GM18508 (cell line): Measurements from ENCODE around the gene ERFL.
"Not testable (repeated sequence)": the region's sequence is repeated elsewhere in the genome, so short reads cannot be mapped to it uniquely, and the experiment has no call there.

ENCODE experiments used
- ATAC-seq: cut with Tn5 transposase; IDR thresholded peaks from one replicate; pipeline ENCODE4 v1.9.1; 2021; ENCODE audit warnings: moderate number of reproducible peaks; ENCODE audit not compliant: insufficient read depth, unreplicated experiment

ERFL gene

DNA sequence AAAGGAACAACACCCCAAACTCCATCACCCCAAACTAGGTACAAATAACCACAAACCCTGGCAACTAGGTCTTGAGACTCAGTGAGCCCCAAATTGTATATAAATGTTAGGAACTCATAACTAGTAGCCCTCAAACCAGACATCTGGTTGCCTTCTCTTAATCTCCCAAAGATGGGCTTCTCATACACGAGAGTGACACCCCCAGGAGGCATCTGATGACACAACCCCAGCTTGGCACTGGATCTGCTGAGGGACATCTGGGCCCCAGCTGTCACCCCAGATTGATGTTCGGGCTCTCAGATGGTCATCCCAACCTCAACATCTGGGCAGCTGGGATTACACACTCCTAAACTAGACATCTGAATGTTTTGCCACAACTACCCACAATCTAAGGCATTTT lies 16.1 kb upstream of the ERFL start:
- no peak for ATAC-seq

DNA sequence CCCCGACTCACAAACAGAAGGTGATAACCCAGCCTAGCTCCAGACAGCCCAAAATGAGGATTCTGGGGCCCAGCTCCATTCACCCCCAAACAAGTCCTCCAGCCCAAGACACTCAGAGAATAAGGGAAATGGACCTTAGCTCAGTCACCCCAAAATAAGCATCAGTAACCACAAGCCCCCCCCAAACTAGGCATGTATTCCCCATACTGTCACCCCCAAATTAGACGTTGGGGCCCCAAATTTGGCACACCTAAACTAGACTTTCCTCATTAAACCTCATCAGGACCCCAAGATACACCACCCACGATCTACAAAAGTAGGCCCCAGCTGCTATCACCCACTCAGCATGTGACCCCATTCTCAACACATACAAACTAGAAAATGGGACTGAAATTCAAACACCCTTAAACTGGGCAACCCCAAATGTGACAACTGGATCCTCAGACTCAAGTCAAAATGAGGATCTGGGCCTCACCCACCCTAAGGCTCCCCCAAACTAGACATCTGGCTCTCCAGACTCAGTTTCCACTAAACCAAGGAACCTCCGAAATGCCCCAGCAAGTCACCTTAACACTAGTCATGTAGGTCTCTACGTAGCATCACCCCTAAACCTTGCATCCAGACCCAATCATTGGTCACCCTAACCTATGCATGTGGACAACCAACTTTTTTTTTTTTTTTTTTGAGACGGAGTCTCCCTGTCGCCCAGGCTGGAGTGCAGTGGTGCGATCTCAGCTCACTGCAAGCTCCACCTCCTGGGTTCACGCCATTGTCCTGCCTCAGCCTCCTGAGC lies 13.4 kb upstream of the ERFL start:
- no peak for ATAC-seq

DNA sequence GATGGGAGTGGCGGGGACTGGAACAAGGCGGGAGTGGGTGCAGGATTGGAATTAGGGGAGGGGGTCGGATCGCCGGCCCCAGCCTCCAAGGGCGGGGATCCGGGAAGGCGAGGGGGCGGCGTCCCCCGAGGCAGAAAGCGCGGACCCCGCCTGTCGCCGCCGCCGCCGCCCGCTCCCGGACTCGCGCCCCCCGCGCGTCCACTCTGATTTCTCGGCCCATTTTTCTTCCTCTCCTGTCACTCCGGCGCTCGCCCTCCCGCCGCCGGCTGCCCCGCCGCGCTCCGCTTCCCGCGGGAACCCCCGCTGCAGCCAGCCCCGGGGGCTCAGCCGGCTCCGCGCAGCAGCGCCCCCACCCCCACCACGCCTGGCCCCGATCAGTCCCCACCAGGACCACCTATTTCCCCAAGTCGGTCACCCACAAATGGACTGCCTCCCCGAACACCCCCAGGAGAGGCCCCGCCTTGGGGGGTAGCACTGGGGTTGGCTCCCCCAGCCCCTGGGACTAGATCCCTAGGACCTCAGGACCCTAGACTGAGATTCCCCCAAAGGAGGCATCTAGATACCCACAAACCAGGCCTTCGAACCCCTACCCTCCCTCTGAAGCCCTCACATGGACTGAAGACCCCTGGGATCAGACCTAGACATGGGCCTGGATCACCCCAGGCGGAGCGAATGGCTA lies 12.6 kb upstream of the ERFL start:
- ATAC-seq, result no peak

DNA sequence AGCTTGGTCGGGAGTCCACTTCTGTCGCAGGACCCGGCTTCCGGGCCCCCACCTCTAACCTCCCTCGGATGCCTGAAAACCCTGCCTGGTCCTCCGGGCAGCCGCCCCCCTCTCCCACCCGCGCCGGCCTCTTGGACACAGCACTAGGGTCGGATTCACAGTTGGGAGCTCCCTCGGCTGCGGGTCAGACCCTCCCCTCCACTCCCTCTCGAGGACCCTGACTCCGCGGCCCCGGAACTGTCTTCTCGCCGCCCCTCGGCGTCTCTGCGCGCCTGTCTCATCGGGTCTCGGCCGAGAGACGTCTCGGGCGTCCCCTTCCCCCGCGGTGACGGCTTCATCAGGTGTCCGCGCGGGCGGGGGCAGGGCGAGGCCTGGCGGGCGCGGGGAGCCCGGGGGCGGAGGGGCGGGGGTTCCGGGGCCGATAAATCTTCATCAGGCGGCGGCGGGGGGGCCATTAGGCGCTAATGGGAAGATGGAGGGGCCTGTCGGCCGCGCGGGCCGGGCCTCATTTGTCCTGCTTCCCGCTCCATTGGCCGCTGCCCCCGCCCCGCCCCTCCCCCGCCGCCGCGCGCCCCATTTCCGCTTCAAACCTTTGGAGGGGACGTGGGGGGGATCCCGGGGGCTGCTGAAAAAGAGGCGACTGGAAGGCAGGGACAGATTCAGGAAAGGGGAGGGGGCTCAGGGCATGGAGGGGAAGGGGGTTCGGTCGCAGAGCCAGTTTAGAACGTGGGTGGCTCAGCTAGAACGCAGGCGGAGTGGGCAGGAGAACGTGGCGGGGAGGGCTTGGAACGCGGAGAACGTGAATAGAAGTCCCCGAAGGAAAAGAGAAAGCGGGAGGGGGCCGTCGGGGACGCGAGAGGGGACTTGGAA lies 11.8 kb upstream of the ERFL start:
- no peak for ATAC-seq

DNA sequence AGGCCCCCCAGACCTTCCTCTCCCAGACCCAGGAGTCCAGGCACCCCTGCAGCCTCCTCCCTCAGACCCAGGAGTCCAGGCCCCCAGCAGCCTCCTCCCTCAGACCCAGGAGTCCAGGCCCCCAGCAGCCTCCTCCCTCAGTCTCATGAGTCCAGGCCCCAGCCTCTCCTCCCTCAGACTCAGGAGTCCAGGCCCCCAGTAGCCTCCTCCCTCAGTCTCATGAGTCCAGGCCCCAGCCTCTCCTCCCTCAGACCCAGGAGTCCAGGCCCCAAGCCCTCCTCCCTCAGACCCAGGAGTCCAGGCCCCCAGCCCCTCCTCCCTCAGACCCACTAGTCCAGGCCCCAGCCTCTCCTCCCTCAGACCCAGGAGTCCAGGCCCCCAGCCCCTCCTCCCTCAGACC lies 11.0 kb upstream of the ERFL start:
- ATAC-seq, result not testable (repeated sequence)

DNA sequence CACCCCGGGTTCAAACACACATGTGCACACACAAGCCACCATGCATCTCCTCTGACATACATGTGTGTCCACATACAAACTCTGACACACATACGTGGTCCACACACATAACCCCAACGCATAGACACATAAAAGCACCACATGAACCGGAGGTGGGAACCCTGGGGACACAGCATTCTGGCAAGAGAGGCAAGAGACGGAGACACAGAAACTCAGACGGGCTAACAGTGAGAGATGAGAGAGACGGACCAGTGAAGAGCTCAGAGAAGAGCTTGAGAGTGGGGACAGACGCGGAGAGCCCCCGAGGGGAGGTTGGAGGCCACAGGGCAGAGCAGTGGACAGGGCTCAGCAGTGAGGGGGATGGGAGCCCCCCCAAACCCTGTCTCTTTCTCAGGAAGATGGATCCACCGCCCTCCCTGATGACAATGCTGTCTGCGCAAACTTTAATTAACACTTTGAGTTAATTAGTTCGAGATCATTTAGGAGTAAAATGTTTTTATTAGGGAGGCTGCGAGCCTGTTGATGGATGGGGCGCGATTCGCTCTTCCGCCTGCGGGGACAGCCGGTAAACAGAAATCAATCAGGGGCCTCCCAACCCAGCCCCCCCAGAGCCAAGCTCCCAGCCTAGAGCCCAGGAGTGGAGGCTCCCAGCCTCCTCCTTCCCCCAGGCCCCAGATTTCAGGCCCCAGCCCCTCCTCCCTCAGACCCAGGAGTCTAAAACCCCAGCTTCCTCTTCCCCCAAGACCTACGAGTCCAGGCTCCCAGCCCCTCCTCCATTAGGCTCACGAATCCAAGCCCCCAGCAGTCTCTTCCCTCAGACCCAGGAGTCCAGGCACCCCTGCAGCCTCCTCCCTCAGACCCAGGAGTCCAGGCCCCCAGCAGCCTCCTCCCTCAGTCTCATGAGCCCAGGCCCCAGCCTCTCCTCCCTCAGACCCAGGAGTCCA lies 9.5 kb upstream of the ERFL start:
- no peak for ATAC-seq

DNA sequence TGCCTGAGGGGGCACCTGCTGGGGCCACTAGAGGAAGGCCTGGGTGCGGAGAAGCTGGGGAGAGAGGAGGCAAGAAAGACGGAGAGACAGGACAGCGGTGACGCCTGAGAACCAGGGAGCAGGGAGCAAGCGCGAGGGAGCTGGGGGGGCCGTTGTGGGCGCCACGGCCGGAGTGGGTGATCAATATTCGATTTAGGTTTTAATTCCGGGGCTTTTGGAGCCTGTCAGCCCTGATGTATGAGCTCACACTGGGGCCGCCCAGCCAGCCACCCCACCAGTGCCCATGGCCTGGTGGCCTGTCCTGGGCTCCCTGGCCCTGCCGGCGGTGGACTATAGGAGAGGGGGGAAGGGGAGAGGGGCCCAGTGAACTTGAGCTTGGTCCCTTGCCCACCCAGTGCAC lies 8.7 kb upstream of the ERFL start:
- ATAC-seq, result no peak

DNA sequence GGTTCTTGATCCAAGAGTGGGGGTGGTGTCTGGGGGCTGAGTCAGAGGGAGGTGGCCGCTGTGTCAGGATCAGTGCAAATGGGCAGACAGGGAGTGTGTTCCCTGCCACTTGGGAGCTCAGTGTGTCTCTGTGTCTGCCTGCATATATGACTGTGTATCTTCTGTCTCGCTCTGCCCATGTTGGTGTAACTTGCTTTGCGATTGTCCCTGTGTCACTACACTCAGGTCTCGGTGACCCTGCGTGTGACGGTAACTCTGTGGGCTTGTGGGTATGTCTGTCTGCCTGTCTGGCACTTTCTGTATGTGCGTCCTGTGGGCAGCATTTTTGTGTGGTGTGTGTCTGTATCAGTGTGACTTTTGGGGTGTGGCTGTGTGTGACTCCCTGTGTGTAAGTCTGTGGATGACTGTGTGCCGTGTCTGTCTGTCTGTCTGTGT lies 8.2 kb upstream of the ERFL start:
- no peak for ATAC-seq

DNA sequence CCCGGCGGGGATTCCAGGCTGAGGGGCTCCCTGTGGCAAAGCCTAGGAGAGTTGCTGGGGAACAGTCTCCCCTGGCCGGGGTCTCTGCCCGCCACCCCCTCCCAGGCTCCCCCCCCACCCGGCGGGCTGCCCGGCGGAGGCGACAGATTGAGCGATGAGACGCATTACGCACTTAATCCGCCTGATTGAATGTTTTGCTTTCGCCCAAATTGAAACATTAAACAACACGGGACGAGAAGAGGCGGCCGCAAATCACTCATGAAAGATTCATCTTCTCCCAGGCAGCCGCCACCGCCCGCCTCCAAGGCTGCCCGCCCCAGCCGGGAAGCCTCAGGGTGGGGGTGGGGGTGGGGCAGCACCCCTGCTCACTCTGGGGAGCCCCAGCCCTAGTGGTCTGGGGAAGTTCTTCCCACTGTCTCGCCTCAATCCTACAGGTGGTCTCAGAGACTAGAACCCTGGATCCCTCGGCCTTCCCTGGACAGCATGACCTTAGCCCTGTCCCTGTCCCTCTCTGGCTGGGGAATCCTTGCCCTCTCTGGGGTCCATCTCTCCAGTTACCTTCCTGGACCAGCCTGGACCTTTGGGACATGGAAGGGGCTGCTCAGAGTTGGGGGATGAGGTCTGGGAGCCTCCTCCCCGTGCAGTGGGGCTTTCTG lies 7.6 kb upstream of the ERFL start:
- ATAC-seq, result no peak

DNA sequence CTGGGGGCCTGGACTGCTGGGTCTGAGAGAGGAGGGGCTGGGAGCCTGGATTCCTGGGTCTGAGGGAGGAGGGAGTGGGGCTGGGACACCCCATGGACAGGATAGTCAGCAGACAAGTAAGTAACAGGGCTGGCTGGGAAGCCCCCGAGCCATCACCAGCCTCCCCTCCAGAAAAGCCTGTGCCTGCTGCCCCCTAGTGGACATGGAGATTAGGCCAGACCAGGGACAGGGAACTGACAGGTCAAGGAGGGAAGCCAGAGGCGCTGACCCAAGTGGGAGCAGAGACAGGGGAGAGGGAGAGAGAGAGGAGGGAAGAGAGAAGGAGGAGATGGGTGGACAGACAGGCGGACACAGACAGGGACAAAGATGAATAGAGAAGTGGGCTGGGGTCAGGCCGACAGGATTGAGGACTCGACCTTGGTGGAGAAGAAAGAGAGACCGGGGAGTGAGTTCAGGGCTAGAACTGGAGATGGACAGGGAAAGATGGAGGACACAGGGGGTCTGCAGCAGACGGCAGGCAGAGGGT lies 6.7 kb upstream of the ERFL start:
- ATAC-seq, result no peak

DNA sequence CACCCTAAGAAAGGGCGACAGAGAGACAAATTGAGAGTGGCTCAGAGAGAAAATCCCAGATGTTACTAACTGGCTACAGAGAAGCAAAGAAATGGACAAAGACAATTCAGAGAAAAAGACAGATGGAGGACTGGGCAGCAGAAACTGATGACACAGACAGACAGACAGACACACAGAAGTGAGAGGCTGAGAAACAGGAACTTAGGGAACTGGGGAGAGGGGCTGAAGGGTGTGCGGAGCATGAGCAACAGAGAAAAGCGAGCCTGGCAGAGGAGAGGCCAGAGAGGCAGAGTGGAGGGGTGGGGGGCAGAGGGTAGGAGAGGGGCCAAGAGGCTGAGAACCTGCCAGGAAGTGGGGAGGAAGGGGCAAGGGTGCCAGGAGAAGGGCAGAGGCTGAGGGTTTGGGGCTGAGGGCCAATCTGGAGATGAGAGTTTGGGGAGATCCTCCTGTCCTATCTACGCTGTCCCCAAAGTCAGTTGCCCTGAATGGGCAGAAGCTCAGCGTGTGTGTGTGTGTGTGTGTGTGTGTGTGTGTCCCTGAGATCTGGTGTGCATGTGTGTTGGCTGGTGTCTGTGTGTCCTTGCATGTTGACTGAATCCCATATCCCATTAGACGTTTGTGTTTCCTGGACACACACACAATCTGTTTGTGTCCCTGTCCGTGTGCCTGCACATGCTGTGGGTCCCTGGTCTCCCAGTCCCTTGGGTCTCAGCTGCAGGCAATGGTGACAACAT lies 5.6 kb upstream of the ERFL start:
- ATAC-seq, result no peak

DNA sequence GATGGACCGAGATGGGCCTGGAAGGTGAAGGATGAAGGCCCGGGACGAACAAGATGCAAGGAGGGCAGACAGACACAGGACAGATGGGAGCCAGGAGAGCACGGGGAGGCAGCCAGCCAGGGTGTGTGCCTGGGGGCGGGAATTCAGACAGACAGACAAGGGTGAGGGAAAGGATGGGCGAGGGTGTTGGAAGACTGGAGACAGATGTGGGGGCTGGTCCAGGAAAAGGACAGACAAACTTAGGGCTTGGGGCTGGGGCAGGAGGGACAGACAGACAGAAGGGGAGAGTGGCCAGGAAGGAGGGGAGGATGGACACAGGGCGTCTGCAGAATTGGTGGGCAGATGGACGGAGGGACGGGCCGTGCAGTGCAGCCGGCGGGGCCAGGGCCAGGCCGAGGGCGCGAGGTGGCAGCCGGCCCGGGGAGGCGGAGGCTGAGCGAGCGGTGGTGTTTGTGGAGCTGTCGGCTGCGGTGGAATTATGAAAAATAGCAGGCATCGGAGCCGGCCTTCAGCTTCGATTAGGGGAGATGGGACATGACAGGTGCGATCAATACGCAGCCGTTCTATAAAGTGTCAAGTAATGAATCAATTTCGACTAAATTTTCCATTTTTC lies 4.6 kb upstream of the ERFL start:
- no peak for ATAC-seq

DNA sequence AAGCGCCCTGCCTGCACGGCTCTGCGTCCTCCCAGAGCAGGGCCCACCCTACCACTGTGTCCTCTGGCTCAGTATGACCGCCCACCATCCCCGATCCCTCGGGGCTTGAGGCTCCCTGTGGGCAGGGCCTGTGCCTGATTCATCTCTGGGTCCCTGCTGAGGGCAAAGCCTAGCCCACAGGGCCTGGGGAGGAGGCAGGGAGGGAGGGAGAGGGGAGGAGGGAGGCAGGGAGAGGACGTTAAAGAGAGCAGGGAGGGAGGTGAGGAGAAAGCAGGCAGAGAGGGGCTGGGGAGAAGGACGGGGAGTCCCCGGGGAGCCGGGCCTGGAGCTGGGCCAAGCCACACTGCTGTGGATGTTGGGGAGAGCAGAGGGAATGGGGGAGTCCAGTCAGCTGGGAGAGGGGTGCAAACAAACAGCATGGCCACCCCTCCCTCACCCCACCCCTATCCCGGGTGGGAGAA lies 4.0 kb upstream of the ERFL start:
- ATAC-seq, result no peak

DNA sequence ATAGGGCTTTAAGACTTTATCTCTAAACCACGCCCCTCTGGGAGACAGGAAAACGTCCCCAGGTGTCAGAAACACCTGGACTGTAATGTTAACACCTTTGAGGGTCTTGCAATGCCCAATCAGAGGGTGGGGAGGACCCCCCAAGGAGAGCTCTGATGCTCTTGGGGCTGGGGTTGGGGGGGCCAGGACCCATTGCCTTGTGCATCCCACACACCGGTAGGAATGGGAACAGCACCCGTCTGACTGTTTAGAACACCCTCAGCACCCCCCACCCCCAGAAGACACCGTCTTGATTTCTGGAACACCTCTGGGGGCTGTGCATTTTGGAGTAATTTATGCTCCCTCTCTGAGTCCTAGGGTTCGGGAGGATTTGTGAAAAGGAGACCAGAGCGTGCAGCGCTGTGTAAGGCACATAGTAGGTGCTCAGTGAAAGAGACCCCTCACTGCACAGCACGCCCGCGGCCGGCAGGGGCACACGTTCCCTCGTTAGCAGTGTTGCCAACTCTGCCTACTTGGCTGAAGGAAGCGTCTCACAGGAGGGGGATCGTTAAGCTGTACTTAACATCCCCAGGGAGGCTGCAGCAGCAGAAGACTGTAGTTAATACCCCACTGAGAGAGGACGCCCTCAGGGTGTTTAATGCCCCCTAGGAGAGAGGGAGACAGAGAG lies 2.8 kb upstream of the ERFL start:
- no peak for ATAC-seq

DNA sequence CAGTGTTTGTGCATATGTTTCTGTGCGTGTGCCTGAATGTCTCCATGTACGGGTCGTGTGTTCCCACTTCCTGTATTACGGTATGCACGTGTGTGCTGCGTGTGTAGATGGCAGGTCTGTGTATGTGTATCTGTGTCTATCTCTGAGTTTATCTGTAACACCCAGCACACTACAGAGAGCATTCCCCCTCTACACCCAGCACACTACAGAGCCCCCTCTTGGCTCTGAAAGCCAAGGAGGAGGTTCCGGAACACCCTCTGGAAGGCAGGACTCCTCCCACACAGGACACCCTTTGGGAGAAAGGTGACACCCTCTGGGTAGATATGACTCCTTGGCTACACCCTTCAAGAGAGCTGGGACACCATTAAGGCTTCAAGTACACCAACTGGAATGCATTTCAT lies 2.1 kb upstream of the ERFL start:
- no peak for ATAC-seq

DNA sequence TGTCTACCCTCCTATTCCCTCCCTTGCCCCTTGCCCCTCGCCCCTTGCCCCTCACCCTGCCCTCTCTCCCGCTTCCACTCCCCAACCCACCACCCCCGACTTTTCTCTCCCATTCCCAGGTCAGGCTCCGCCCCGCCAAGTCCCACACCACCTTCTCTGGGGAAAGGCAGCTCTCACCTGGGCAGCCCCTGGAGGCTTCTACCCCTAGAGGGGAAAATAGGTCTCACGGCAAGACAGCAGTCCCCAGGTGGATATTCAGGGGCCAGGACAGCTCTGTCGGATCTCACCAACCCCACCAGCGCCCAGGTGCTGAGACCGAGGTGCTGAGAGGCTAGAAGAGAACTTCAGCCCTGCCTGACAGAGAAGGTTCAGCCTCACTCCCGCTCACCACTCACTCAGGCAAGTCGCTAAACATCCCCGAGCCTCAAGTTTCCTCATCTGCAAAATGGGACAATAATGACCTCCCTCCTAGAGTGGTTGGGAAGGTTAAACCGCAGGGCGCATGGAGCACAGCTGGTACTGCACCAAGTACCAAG lies 1.4 kb upstream of the ERFL start:
- ATAC-seq, result no peak
